Keratinocyte (primary cell): ENCODE results near the gene BUD31. TPM values are rescaled to one million over a fixed set of nuclear protein-coding genes. Genes with fewer than 3 reads are reported as not detected.

Source experiments
- DNase-seq: peaks from one replicate; pipeline ENCODE4 v3.0.0-alpha.2; 2011; ENCODE audit warnings: low read depth, missing footprints, low spot score
- FAIRE-seq: peaks from 2 replicates; lab custom pipeline; 2011; peaks lifted over from hg19 to GRCh38; lab: Jason Lieb, UNC
- H2AFZ ChIP-seq: 2 replicates; pipeline ENCODE4 v1.6.0; 2012; ENCODE audit warnings: low read length, control low read depth, inconsistent platforms; ENCODE audit not compliant: control insufficient read depth
- H3K27ac ChIP-seq: 2 replicates; pipeline ENCODE4 v1.5.1; 2011; ENCODE audit warnings: low read length; ENCODE audit not compliant: control insufficient read depth, insufficient read depth
- H3K27me3 ChIP-seq: 3 replicates; pipeline ENCODE4 v1.6.0; 2011; ENCODE audit warnings: low read length; ENCODE audit not compliant: control insufficient read depth, insufficient read depth; ENCODE audit errors: extremely low read depth
- H3K36me3 ChIP-seq, 2 experiments: 2 replicates in 1 of 2; 3 replicates in 1 of 2; pipeline ENCODE4 v1.5.1; 2011; ENCODE audit warnings: low read length in 2 of 2, mild to moderate bottlenecking in 1 of 2; ENCODE audit not compliant: control insufficient read depth in 2 of 2, insufficient read depth in 2 of 2; ENCODE audit errors: extremely low read depth in 1 of 2
- H3K4me1 ChIP-seq: 3 replicates; pipeline ENCODE4 v1.5.1; 2011; ENCODE audit warnings: low read length; ENCODE audit not compliant: control insufficient read depth, insufficient read depth; ENCODE audit errors: extremely low read depth
- H3K4me2 ChIP-seq: 3 replicates; pipeline ENCODE4 v1.6.0; 2011; ENCODE audit warnings: low read depth, low read length; ENCODE audit not compliant: control insufficient read depth, insufficient read depth; ENCODE audit errors: extremely low read depth
- H3K4me3 ChIP-seq, 3 experiments: fragments of 200-600 bp in 1 of 3; sonication (generic) in 1 of 3; 2 replicates in 2 of 3; 3 replicates in 1 of 3; pipeline ENCODE4 v1.5.1; 2011 to 2016; ENCODE audit warnings: low read length in 3 of 3, mild to moderate bottlenecking in 3 of 3, control low read depth in 2 of 3, inconsistent platforms in 1 of 3, low read depth in 1 of 3, mixed read lengths in 1 of 3, mixed run types in 1 of 3, moderate library complexity in 1 of 3; ENCODE audit not compliant: control insufficient read depth in 2 of 3, insufficient read depth in 2 of 3; ENCODE audit errors: extremely low read depth in 1 of 3
- H3K79me2 ChIP-seq: 2 replicates; pipeline ENCODE4 v1.6.0; 2012; ENCODE audit warnings: low read length; ENCODE audit not compliant: control insufficient read depth, insufficient read depth
- H3K9ac ChIP-seq: 3 replicates; pipeline ENCODE4 v1.6.0; 2011; ENCODE audit warnings: low read length; ENCODE audit not compliant: control insufficient read depth, insufficient read depth; ENCODE audit errors: extremely low read depth
- H3K9me1 ChIP-seq: 3 replicates; pipeline ENCODE4 v1.6.0; 2011; ENCODE audit warnings: low read length; ENCODE audit not compliant: control insufficient read depth, insufficient read depth; ENCODE audit errors: extremely low read depth
- H3K9me3 ChIP-seq: 2 replicates; pipeline ENCODE4 v1.5.1; 2012; ENCODE audit warnings: low read depth, low read length; ENCODE audit not compliant: control insufficient read depth
- H4K20me1 ChIP-seq: 3 replicates; pipeline ENCODE4 v1.6.0; 2011; ENCODE audit warnings: low read length; ENCODE audit not compliant: control insufficient read depth, insufficient read depth; ENCODE audit errors: extremely low read depth
- CTCF ChIP-seq, 3 experiments: IDR thresholded peaks in 1 of 3; conservative IDR thresholded peaks in 1 of 3; optimal IDR thresholded peaks in 1 of 3; 2 replicates in 2 of 3; 3 replicates in 1 of 3; pipeline versions ENCODE3 to v1.5.1; 2011; ENCODE audit warnings: low read length in 3 of 3, mild to moderate bottlenecking in 3 of 3, moderate library complexity in 2 of 3, control low read depth in 1 of 3, inconsistent platforms in 1 of 3; ENCODE audit not compliant: insufficient read depth in 2 of 3; ENCODE audit errors: extremely low read depth in 1 of 3
- EZH2 ChIP-seq: IDR thresholded peaks from one replicate; pipeline ENCODE4 v1.6.1; 2012; ENCODE audit warnings: inconsistent platforms, mild to moderate bottlenecking, low read length, moderate library complexity
- dilution Hi-C: fragments of 300-500 bp; cut with MboI; formaldehyde crosslinking; loops from one replicate; pipeline ENCODE4 v1.7.0; 2020; ENCODE audit warnings: low sequenced_read_pairs; ENCODE audit not compliant: extremely low pct_ligation_motif_present
- polyA plus RNA-seq, 5 experiments: library from polyadenylated mRNA; depleted of rRNA in 3 of 5; stranded (reverse) in 3 of 5; stranded (forward) in 1 of 5; unstranded in 1 of 5; fragments of >200 nt; gene quantifications; 1 replicate in 1 of 5; 2 replicates in 3 of 5; 3 replicates in 1 of 5; pipeline versions ENCODE4 v1.2.1 to v1.2.3, GENCODE V29; 2011 to 2012; ENCODE audit warnings: missing spikeins in 2 of 5, low read depth in 1 of 5, low replicate concordance in 1 of 5

Gene BUD31
- polyA plus RNA-seq, 1 donor (not counting 4 experiments of a cell fraction or from before 2014, with no cell fraction given): 73.3 TPM

- Histone ChIP-seq H2AFZ (no peak overlapping the region), H3K4me3 (no peak overlapping the region), H3K9ac (no peak overlapping the region), H4K20me1 (peaks cover 40% of the 10 kb centered on the region), H3K27me3 (no peaks in the 10 kb centered on the region), H3K36me3 (peaks cover 49 to 53% of the 10 kb centered on the region in 2 experiments), H3K9me1 (no peaks in the 10 kb centered on the region), H3K9me3 (no peaks in the 10 kb centered on the region), H3K4me1 (peaks cover 8% of the 10 kb centered on the region), H3K4me2 (no peak overlapping the region), H3K27ac (no peak overlapping the region), H3K79me2 (peaks cover 6% of the 10 kb centered on the region)
- FAIRE-seq (no peak), DNase-seq (no peak)
- dilution Hi-C loops: no loop called here
- TF ChIP-seq CTCF (optimal IDR thresholded peaks at IDR 0.05 in 1 of 3, IDR thresholded peaks at IDR 0.05 in 1 of 3, conservative IDR thresholded peaks at IDR 0.05 in 1 of 3; ENCODE audit: extremely low read depth in 1 of 3, insufficient read depth in 2 of 3, low read length in 3 of 3) (no peak), EZH2 (no peak)
Observed at GRCh38 chr7:99394188-99394502, 14.6 kb upstream of the BUD31 start.

- Histone ChIP-seq H3K27ac (no peak overlapping the region), H3K27me3 (no peaks in the 10 kb centered on the region), H3K4me2 (no peak overlapping the region), H3K9ac (no peak overlapping the region), H3K36me3 (peaks cover 47 to 63% of the 10 kb centered on the region in 2 experiments), H3K79me2 (peaks cover 8% of the 10 kb centered on the region), H3K9me3 (no peaks in the 10 kb centered on the region), H4K20me1 (peaks cover 43% of the 10 kb centered on the region), H3K4me3 (no peak overlapping the region), H2AFZ (no peak overlapping the region), H3K4me1 (peaks cover 8% of the 10 kb centered on the region), H3K9me1 (no peaks in the 10 kb centered on the region)
- no peak for DNase-seq
- FAIRE-seq: no peak
- TF ChIP-seq CTCF (optimal IDR thresholded peaks at IDR 0.05 in 1 of 3, IDR thresholded peaks at IDR 0.05 in 1 of 3, conservative IDR thresholded peaks at IDR 0.05 in 1 of 3; ENCODE audit: extremely low read depth in 1 of 3, insufficient read depth in 2 of 3, low read length in 3 of 3): peak in 1 of 3 experiments; percentile 7
- TF ChIP-seq EZH2: no peak
- dilution Hi-C loops: no loop called here
Observed at GRCh38 chr7:99395616-99396327, 13.0 kb upstream of the BUD31 start.
